Measurements from ENCODE around the gene PCTP.

The PCTP gene

DNA sequence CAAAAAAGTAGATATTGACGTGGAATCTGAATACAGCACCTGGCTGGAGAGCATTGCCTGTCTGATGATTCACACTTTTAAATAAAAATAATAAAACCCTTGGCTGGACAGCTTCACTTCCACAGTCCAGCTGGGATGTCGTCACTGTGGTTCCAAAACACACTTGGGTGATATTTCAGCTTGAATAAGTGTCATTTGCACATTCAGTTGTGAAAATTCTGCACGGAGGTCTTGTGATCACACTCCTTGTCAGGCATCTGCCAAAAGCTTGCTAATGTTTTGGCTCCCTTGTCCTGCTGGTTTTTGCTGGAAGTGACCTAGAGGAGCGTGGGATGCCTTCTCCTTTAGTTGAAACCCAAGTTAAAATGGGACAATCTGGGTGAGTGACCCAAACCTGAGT lies 60.7 kb downstream of the PCTP start:
- Histone ChIP-seq H3K9ac (ENCODE audit: low read depth, low read length) (no peak overlapping the region), H3K27me3 (ENCODE audit: control insufficient read depth, insufficient read depth, low read length) (no peaks in the 10 kb centered on the region), H3K9me3 (ENCODE audit: control insufficient read depth, insufficient read depth, low read length) (no peaks in the 10 kb centered on the region), H3K36me3 (ENCODE audit: control insufficient read depth, insufficient read depth, low read length) (no peaks in the 10 kb centered on the region), H3K27ac (ENCODE audit: low read depth, low read length) (no peak overlapping the region), H3K4me1 (ENCODE audit: control insufficient read depth, insufficient read depth, low read length) (no peaks in the 10 kb centered on the region), H3K4me3 (ENCODE audit: low read depth, low read length) (no peak overlapping the region)

DNA sequence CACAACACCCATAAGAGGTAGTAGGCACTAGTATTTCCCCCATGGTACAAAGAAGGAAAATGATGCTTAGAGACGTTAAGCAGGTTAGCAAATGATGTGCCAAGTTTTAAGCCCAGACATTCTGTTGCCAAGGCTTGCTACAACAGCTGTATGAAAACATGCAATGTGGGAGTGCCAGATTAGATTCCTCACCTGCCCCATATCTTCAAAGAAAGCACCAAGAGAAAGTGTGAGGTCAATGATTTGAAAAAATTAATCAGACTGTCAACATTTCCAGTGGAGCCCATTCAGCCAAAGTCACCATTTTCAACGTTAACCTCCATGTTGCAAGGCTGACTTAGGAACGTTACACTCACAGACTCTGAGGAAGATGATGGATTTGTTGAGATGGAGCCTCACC lies 61.5 kb downstream of the PCTP start:
- H3K36me3 ChIP-seq (ENCODE audit: control insufficient read depth, insufficient read depth, low read length), result no peaks in the 10 kb centered on the region
- no peak overlapping the region for H3K9ac ChIP-seq (ENCODE audit: low read depth, low read length)
- H3K4me1 ChIP-seq (ENCODE audit: control insufficient read depth, insufficient read depth, low read length), result no peaks in the 10 kb centered on the region
- no peaks in the 10 kb centered on the region for H3K27me3 ChIP-seq (ENCODE audit: control insufficient read depth, insufficient read depth, low read length)
- H3K27ac ChIP-seq (ENCODE audit: low read depth, low read length), result no peak overlapping the region
- H3K9me3 ChIP-seq (ENCODE audit: control insufficient read depth, insufficient read depth, low read length), result no peaks in the 10 kb centered on the region
- H3K4me3 ChIP-seq (ENCODE audit: low read depth, low read length), result no peak overlapping the region

DNA sequence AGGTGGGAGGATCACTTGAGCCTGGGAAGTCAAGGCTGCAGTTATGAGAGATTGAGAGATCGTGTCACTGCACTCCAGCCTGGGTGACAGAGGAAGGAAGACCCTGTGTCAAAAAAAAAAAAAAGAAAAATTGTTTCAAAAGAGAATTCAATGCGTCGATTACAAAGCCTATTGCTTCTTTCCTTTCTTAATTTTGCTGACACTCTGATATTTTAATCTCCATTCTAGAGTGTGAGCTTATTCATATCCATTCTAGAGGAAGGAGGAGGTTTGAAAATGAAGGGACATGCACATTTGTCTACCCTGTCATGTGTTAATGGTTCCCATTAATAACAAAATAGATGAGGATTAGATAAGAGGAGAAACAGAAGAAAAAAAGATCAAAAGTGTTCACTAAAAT lies 63.1 kb downstream of the PCTP start:
- no peak overlapping the region for H3K9ac ChIP-seq (ENCODE audit: low read depth, low read length)
- no peaks in the 10 kb centered on the region for H3K27me3 ChIP-seq (ENCODE audit: control insufficient read depth, insufficient read depth, low read length)

GRCh38 chr17:55814377-55814776 lies 63.5 kb downstream of the PCTP start:
- Histone ChIP-seq H3K9ac (ENCODE audit: low read depth, low read length) (no peak overlapping the region), H3K27me3 (ENCODE audit: control insufficient read depth, insufficient read depth, low read length) (no peaks in the 10 kb centered on the region), H3K4me1 (ENCODE audit: control insufficient read depth, insufficient read depth, low read length) (no peaks in the 10 kb centered on the region), H3K27ac (ENCODE audit: low read depth, low read length) (no peak overlapping the region), H3K4me3 (ENCODE audit: low read depth, low read length) (no peak overlapping the region), H3K9me3 (ENCODE audit: control insufficient read depth, insufficient read depth, low read length) (no peaks in the 10 kb centered on the region), H3K36me3 (ENCODE audit: control insufficient read depth, insufficient read depth, low read length) (no peaks in the 10 kb centered on the region)

More for the DNA sequence above, 63.1 kb downstream of the PCTP start:
- no peaks in the 10 kb centered on the region for H3K36me3 ChIP-seq (ENCODE audit: control insufficient read depth, insufficient read depth, low read length)
- H3K4me1 ChIP-seq (ENCODE audit: control insufficient read depth, insufficient read depth, low read length), result no peaks in the 10 kb centered on the region
- no peaks in the 10 kb centered on the region for H3K9me3 ChIP-seq (ENCODE audit: control insufficient read depth, insufficient read depth, low read length)
- H3K4me3 ChIP-seq (ENCODE audit: low read depth, low read length), result no peak overlapping the region
- no peak overlapping the region for H3K27ac ChIP-seq (ENCODE audit: low read depth, low read length)

GRCh38 chr17:55816532-55817396 lies 65.9 kb downstream of the PCTP start:
- H3K27ac ChIP-seq (ENCODE audit: low read depth, low read length), result no peak overlapping the region

GRCh38 chr17:55817397-55817709 lies 66.5 kb downstream of the PCTP start:
- Histone ChIP-seq H3K36me3 (ENCODE audit: control insufficient read depth, insufficient read depth, low read length) (no peaks in the 10 kb centered on the region), H3K4me3 (ENCODE audit: low read depth, low read length) (no peak overlapping the region), H3K4me1 (ENCODE audit: control insufficient read depth, insufficient read depth, low read length) (no peaks in the 10 kb centered on the region), H3K27ac (ENCODE audit: low read depth, low read length) (no peak overlapping the region), H3K9ac (ENCODE audit: low read depth, low read length) (no peak overlapping the region), H3K9me3 (ENCODE audit: control insufficient read depth, insufficient read depth, low read length) (no peaks in the 10 kb centered on the region), H3K27me3 (ENCODE audit: control insufficient read depth, insufficient read depth, low read length) (no peaks in the 10 kb centered on the region)

More at GRCh38 chr17:55816532-55817396, 65.9 kb downstream of the PCTP start:
- Histone ChIP-seq H3K4me3 (ENCODE audit: low read depth, low read length) (no peak overlapping the region), H3K9ac (ENCODE audit: low read depth, low read length) (no peak overlapping the region), H3K9me3 (ENCODE audit: control insufficient read depth, insufficient read depth, low read length) (no peaks in the 10 kb centered on the region), H3K4me1 (ENCODE audit: control insufficient read depth, insufficient read depth, low read length) (no peaks in the 10 kb centered on the region), H3K36me3 (ENCODE audit: control insufficient read depth, insufficient read depth, low read length) (no peaks in the 10 kb centered on the region), H3K27me3 (ENCODE audit: control insufficient read depth, insufficient read depth, low read length) (no peaks in the 10 kb centered on the region)

- Histone ChIP-seq H3K4me3 (ENCODE audit: low read depth, low read length) (no peak overlapping the region), H3K4me1 (ENCODE audit: control insufficient read depth, insufficient read depth, low read length) (no peaks in the 10 kb centered on the region), H3K27ac (ENCODE audit: low read depth, low read length) (no peak overlapping the region), H3K36me3 (ENCODE audit: control insufficient read depth, insufficient read depth, low read length) (no peaks in the 10 kb centered on the region), H3K9ac (ENCODE audit: low read depth, low read length) (no peak overlapping the region), H3K27me3 (ENCODE audit: control insufficient read depth, insufficient read depth, low read length) (no peaks in the 10 kb centered on the region), H3K9me3 (ENCODE audit: control insufficient read depth, insufficient read depth, low read length) (no peaks in the 10 kb centered on the region)
Measured at GRCh38 chr17:55818026-55818425, 67.2 kb downstream of the PCTP start.

GRCh38 chr17:55818451-55819375 lies 67.9 kb downstream of the PCTP start:
- Histone ChIP-seq H3K9me3 (ENCODE audit: control insufficient read depth, insufficient read depth, low read length) (no peaks in the 10 kb centered on the region), H3K4me1 (ENCODE audit: control insufficient read depth, insufficient read depth, low read length) (no peaks in the 10 kb centered on the region), H3K27me3 (ENCODE audit: control insufficient read depth, insufficient read depth, low read length) (no peaks in the 10 kb centered on the region), H3K27ac (ENCODE audit: low read depth, low read length) (no peak overlapping the region), H3K4me3 (ENCODE audit: low read depth, low read length) (no peak overlapping the region), H3K9ac (ENCODE audit: low read depth, low read length) (no peak overlapping the region), H3K36me3 (ENCODE audit: control insufficient read depth, insufficient read depth, low read length) (no peaks in the 10 kb centered on the region)

DNA sequence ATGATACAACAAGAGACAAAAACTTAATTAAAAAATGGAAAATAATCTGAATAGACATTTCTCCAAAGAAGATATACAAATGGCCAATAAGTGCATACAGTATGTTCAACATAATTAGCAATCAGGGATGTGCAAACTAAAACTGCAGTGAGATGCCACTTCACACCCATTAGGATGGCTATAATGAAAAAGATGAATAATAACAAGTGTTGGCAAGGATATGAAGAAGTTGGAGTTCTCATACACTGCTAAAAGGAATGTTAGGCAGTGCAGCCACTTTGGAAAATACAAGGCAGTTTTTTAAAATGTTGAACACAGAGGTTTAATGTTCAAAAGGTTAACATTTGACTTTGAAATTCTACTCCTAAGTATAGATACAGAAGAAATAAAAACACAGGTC lies 69.8 kb downstream of the PCTP start:
- Histone ChIP-seq H3K9ac (ENCODE audit: low read depth, low read length) (no peak overlapping the region), H3K36me3 (ENCODE audit: control insufficient read depth, insufficient read depth, low read length) (no peaks in the 10 kb centered on the region), H3K4me1 (ENCODE audit: control insufficient read depth, insufficient read depth, low read length) (no peaks in the 10 kb centered on the region), H3K4me3 (ENCODE audit: low read depth, low read length) (no peak overlapping the region), H3K27me3 (ENCODE audit: control insufficient read depth, insufficient read depth, low read length) (no peaks in the 10 kb centered on the region), H3K27ac (ENCODE audit: low read depth, low read length) (no peak overlapping the region), H3K9me3 (ENCODE audit: control insufficient read depth, insufficient read depth, low read length) (no peaks in the 10 kb centered on the region)

- Histone ChIP-seq H3K9me3 (ENCODE audit: control insufficient read depth, insufficient read depth, low read length) (no peaks in the 10 kb centered on the region), H3K9ac (ENCODE audit: low read depth, low read length) (no peak overlapping the region), H3K27ac (ENCODE audit: low read depth, low read length) (no peak overlapping the region), H3K36me3 (ENCODE audit: control insufficient read depth, insufficient read depth, low read length) (no peaks in the 10 kb centered on the region), H3K4me3 (ENCODE audit: low read depth, low read length) (no peak overlapping the region), H3K4me1 (ENCODE audit: control insufficient read depth, insufficient read depth, low read length) (no peaks in the 10 kb centered on the region), H3K27me3 (ENCODE audit: control insufficient read depth, insufficient read depth, low read length) (no peaks in the 10 kb centered on the region)
Measured at GRCh38 chr17:55822028-55822427, 71.2 kb downstream of the PCTP start.

GRCh38 chr17:55825213-55825612 lies 74.4 kb downstream of the PCTP start:
- no peaks in the 10 kb centered on the region for H3K36me3 ChIP-seq (ENCODE audit: control insufficient read depth, insufficient read depth, low read length)
- H3K27me3 ChIP-seq (ENCODE audit: control insufficient read depth, insufficient read depth, low read length), result no peaks in the 10 kb centered on the region
- no peak overlapping the region for H3K4me3 ChIP-seq (ENCODE audit: low read depth, low read length)
- no peak overlapping the region for H3K9ac ChIP-seq (ENCODE audit: low read depth, low read length)
- no peak overlapping the region for H3K27ac ChIP-seq (ENCODE audit: low read depth, low read length)
- no peaks in the 10 kb centered on the region for H3K9me3 ChIP-seq (ENCODE audit: control insufficient read depth, insufficient read depth, low read length)
- H3K4me1 ChIP-seq (ENCODE audit: control insufficient read depth, insufficient read depth, low read length), result no peaks in the 10 kb centered on the region

Data from HUES48 (cell line).